ENCODE results near the gene FAM149A. TPM values are rescaled to one million over a fixed set of nuclear protein-coding genes. Genes with fewer than 3 reads are reported as not detected.
A peak's percentile ranks its signal among the peaks of the same experiment; 100 is the strongest.

Gene FAM149A
- total and polyA plus RNA-seq, 2 experiments from 2014 or later = 6.9 to 7.0 TPM

DNA sequence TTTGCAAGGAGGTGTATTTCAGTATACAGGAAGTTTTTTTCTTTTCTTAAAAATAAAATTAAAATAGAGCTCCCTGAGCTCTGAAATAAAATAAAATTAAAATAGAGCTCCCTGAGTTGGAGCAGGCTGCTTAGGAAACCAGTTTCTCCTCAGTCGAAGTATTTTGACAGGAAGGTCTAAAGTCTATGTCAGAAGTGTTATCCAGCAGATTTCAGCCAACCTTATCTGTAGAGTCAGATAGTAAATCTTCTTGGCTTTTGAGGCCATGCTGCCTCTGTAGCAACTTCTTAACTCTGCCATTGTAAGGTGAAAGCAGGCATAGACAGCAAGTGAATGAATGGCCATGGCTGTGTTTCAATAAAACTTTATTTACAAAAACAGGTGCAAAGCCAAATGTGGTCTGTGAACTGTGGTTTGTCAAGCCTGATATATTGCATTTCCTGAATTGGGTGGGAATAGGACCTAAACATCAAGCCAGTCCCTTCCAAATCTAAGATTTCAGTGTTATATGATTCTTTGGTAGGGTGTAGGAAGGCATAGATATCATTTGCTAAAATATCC lies 113.3 kb downstream of the FAM149A start:
- H3K4me2 ChIP-seq = no peak overlapping the region
- H2AFZ ChIP-seq = no peak overlapping the region
- peak; percentile 18 for DNase-seq (ENCODE audit: low spot score)
- no peak overlapping the region for H3K27ac ChIP-seq
- H4K20me1 ChIP-seq (ENCODE audit: insufficient read depth, poor library complexity, severe bottlenecking) = no peaks in the 10 kb centered on the region
- no peak for TF ChIP-seq EZH2phosphoT487 (IDR thresholded peaks at IDR 0.05; ENCODE audit: low read depth, severe bottlenecking, unreplicated experiment)
- TF ChIP-seq, protein P1, sequence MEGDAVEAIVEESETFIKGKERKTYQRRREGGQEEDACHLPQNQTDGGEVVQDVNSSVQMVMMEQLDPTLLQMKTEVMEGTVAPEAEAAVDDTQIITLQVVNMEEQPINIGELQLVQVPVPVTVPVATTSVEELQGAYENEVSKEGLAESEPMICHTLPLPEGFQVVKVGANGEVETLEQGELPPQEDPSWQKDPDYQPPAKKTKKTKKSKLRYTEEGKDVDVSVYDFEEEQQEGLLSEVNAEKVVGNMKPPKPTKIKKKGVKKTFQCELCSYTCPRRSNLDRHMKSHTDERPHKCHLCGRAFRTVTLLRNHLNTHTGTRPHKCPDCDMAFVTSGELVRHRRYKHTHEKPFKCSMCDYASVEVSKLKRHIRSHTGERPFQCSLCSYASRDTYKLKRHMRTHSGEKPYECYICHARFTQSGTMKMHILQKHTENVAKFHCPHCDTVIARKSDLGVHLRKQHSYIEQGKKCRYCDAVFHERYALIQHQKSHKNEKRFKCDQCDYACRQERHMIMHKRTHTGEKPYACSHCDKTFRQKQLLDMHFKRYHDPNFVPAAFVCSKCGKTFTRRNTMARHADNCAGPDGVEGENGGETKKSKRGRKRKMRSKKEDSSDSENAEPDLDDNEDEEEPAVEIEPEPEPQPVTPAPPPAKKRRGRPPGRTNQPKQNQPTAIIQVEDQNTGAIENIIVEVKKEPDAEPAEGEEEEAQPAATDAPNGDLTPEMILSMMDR (IDR thresholded peaks at IDR 0.05; ENCODE audit: poor library complexity) = no peak
- TF ChIP-seq EZH2 (IDR thresholded peaks at IDR 0.05; ENCODE audit: borderline replicate concordance) = no peak
- H3K9me2 ChIP-seq (replicated peaks; ENCODE audit: insufficient read depth) = no peaks in the 10 kb centered on the region
- H3K9me3 ChIP-seq (ENCODE audit: low read depth) = no peaks in the 10 kb centered on the region
- no peaks in the 10 kb centered on the region for H3K36me3 ChIP-seq (replicated peaks; ENCODE audit: insufficient read depth, low read depth)
- no peaks in the 10 kb centered on the region for H3K79me2 ChIP-seq
- 35% methylated on average over 1 of the region's 1 CpG for WGBS (ENCODE audit: low lambda C conversion rate, missing lambda C conversion rate)
- H3K27me3 ChIP-seq = no peaks in the 10 kb centered on the region
- no peak overlapping the region for H3K4me3 ChIP-seq
- H3K4me1 ChIP-seq (ENCODE audit: insufficient read depth) = no peaks in the 10 kb centered on the region

DNA sequence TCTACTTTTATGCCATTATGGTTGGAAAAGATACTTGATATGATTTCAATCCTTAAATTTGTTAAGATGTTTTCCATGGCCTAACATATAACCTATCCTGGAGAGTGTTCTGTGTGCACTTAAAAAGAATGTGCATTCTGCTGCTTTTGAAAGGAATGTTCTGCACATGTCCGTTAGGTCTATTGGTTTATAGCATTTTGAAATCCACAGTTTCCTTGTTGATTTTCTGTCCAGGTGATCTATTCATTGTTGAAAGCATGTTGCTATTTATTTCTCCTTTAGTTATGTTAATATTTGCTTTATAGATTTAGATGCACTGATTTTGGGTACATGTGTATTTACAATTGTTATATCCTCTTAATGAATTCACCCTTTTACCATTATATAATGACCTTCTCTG lies 117.1 kb downstream of the FAM149A start:
- H3K9me3 ChIP-seq (ENCODE audit: low read depth) = no peaks in the 10 kb centered on the region
- no peak overlapping the region for H2AFZ ChIP-seq
- no peak for DNase-seq (ENCODE audit: low spot score)
- H3K27ac ChIP-seq = no peak overlapping the region
- H4K20me1 ChIP-seq (ENCODE audit: insufficient read depth, poor library complexity, severe bottlenecking) = no peaks in the 10 kb centered on the region
- no peaks in the 10 kb centered on the region for H3K36me3 ChIP-seq (replicated peaks; ENCODE audit: insufficient read depth, low read depth)
- TF ChIP-seq EZH2phosphoT487 (IDR thresholded peaks at IDR 0.05; ENCODE audit: low read depth, severe bottlenecking, unreplicated experiment) (no peak), EZH2 (IDR thresholded peaks at IDR 0.05; ENCODE audit: borderline replicate concordance) (no peak)
- TF ChIP-seq, protein P1 (IDR thresholded peaks at IDR 0.05; ENCODE audit: poor library complexity) = no peak
- no peak overlapping the region for H3K4me3 ChIP-seq
- no peak overlapping the region for H3K4me2 ChIP-seq
- no peaks in the 10 kb centered on the region for H3K79me2 ChIP-seq
- H3K9me2 ChIP-seq (replicated peaks; ENCODE audit: insufficient read depth) = no peaks in the 10 kb centered on the region
- no peaks in the 10 kb centered on the region for H3K4me1 ChIP-seq (ENCODE audit: insufficient read depth)
- WGBS (ENCODE audit: low lambda C conversion rate, missing lambda C conversion rate) = 70% methylated on average over 1 of the region's 1 CpG
- H3K27me3 ChIP-seq = no peaks in the 10 kb centered on the region

Small RNA genes lying within 50 kb of the gene (small RNA-seq; reads per million reads assigned to genes)
- not detected for gene RF00322

Other genes starting within 250 kb of the FAM149A start
- gene TLR3, start 35.5 kb upstream of the FAM149A start, total RNA-seq = 1.8 and 7.3 TPM in 2 replicates
- gene TLR3, start 35.5 kb upstream of the FAM149A start, polyA plus RNA-seq = 1.6 and 4.6 TPM in 2 replicates
- 17.5 and 24.6 TPM in 2 replicates for gene CYP4V2, start 86.9 kb downstream of the FAM149A start, total RNA-seq
- 8.0 and 12.2 TPM in 2 replicates for gene CYP4V2, start 86.9 kb downstream of the FAM149A start, polyA plus RNA-seq
- gene KLKB1, start 122.8 kb downstream of the FAM149A start, total RNA-seq = 16.1 and 20.3 TPM in 2 replicates
- gene KLKB1, start 122.8 kb downstream of the FAM149A start, polyA plus RNA-seq = 7.7 and 8.8 TPM in 2 replicates
- 9.5 and 19.4 TPM in 2 replicates for gene F11, start 161.5 kb downstream of the FAM149A start, total RNA-seq
- gene F11, start 161.5 kb downstream of the FAM149A start, polyA plus RNA-seq = 7.1 and 8.1 TPM in 2 replicates

All from hepatocyte (in vitro differentiated cells).